IMR-90 (cell line): ENCODE data around the gene ADGRG1. TPM values are rescaled to one million over a fixed set of nuclear protein-coding genes. Genes with fewer than 3 reads are reported as not detected.
A peak's percentile ranks its signal among the peaks of the same experiment; 100 is the strongest.

Source experiments
- ATAC-seq: fragments of 200-7000 bp; cut with Tn5 transposase; 2 replicates; pipeline ENCODE4 v1.9.1; 2020; ENCODE audit warnings: low read depth, mild to moderate bottlenecking, moderate library complexity
- BruUV-seq: library from RNA; stranded (reverse); fragments of 400-500 nt; replicated peaks from 2 replicates; lab custom pipeline; 2021; lab: Mats Ljungman, UMichigan
- CTCF ChIA-PET: fragments of 300-600 bp; formaldehyde crosslinking; extraction: SDS; loops from one replicate; lab custom pipeline; 2021; ENCODE audit warnings: antibody characterized with exemption; lab: Yijun Ruan, JAX
- POLR2A ChIA-PET: fragments of 300-600 bp; sonication (Branson Sonifier 250); formaldehyde crosslinking; loops from one replicate; lab custom pipeline; 2022; ENCODE audit warnings: antibody characterized with exemption; ENCODE audit not compliant: unreplicated experiment; lab: Charles Lee
- DNase-seq: peaks from one replicate; pipeline ENCODE4 v3.0.0; 2013
- H2AFZ ChIP-seq: replicated peaks from 2 replicates; pipeline ENCODE3; 2013; ENCODE audit warnings: low read length, mild to moderate bottlenecking; ENCODE audit not compliant: poor library complexity
- H2AK5ac ChIP-seq: 2 replicates; pipeline ENCODE4 v1.6.1; 2013; ENCODE audit warnings: low read depth, low read length, inconsistent platforms
- H2AK9ac ChIP-seq: replicated peaks from 2 replicates; pipeline ENCODE3; 2013; ENCODE audit warnings: mild to moderate bottlenecking, low read depth, low read length, moderate library complexity; ENCODE audit not compliant: poor library complexity
- H2BK120ac ChIP-seq: 2 replicates; pipeline ENCODE4 v1.6.1; 2013; ENCODE audit warnings: low read depth, low read length, inconsistent platforms
- H2BK15ac ChIP-seq: 3 replicates; pipeline ENCODE4 v1.6.1; 2013; ENCODE audit warnings: low read depth, low read length, inconsistent platforms
- H2BK20ac ChIP-seq: 2 replicates; pipeline ENCODE4 v1.6.1; 2013; ENCODE audit warnings: low read depth, mild to moderate bottlenecking, inconsistent platforms, low read length, moderate library complexity
- H2BK5ac ChIP-seq: 2 replicates; pipeline ENCODE4 v1.6.1; 2013; ENCODE audit warnings: mild to moderate bottlenecking, low read depth, low read length, inconsistent platforms; ENCODE audit not compliant: poor library complexity, severe bottlenecking
- H3K14ac ChIP-seq: replicated peaks from 2 replicates; pipeline ENCODE4 v1.6.1; 2013; ENCODE audit warnings: low read depth, low read length, inconsistent platforms
- H3K18ac ChIP-seq: 2 replicates; pipeline ENCODE4 v1.6.1; 2013; ENCODE audit warnings: low read depth, low read length, control low read depth
- H3K23ac ChIP-seq: 2 replicates; pipeline ENCODE4 v1.6.1; 2013; ENCODE audit warnings: low read depth, low read length, inconsistent platforms
- H3K27ac ChIP-seq: 2 replicates; pipeline ENCODE4 v1.5.1; 2013; ENCODE audit warnings: mild to moderate bottlenecking, control low read depth, low read length; ENCODE audit not compliant: insufficient read depth
- H3K27me3 ChIP-seq: 2 replicates; pipeline ENCODE4 v1.6.1; 2013; ENCODE audit warnings: low read length; ENCODE audit not compliant: control insufficient read depth, insufficient read depth
- H3K36me3 ChIP-seq: 2 replicates; pipeline ENCODE4 v1.6.1; 2013; ENCODE audit warnings: low read length, mixed read lengths; ENCODE audit not compliant: control insufficient read depth, insufficient read depth
- H3K4ac ChIP-seq: 2 replicates; pipeline ENCODE4 v1.6.1; 2013; ENCODE audit warnings: low read depth, low read length, inconsistent platforms
- H3K4me1 ChIP-seq: 2 replicates; pipeline ENCODE4 v1.6.1; 2013; ENCODE audit warnings: low read length, mixed read lengths; ENCODE audit not compliant: control insufficient read depth, insufficient read depth
- H3K4me2 ChIP-seq: 2 replicates; pipeline ENCODE4 v1.6.1; 2013; ENCODE audit warnings: low read depth, mild to moderate bottlenecking, control low read depth, low read length, moderate library complexity
- H3K4me3 ChIP-seq: 2 replicates; pipeline ENCODE4 v1.5.1; 2013; ENCODE audit warnings: low read depth, mild to moderate bottlenecking, control low read depth, low read length, moderate library complexity; ENCODE audit not compliant: insufficient read depth
- H3K56ac ChIP-seq: 2 replicates; pipeline ENCODE4 v1.6.1; 2013; ENCODE audit warnings: low read length, inconsistent platforms; ENCODE audit not compliant: insufficient read depth; ENCODE audit errors: extremely low read depth
- H3K79me1 ChIP-seq, 2 experiments: 2 replicates each; pipeline ENCODE4 v1.6.1; 2013; ENCODE audit warnings: low read length in 2 of 2, inconsistent platforms in 1 of 2, low read depth in 1 of 2
- H3K9ac ChIP-seq: 2 replicates; pipeline ENCODE4 v1.6.1; 2013; ENCODE audit warnings: low read depth, low read length, control low read depth
- H3K9me1 ChIP-seq: 2 replicates; pipeline ENCODE4 v1.6.1; 2013; ENCODE audit warnings: low read length, inconsistent platforms; ENCODE audit not compliant: insufficient read depth
- H3K9me3 ChIP-seq: 2 replicates; pipeline ENCODE4 v1.6.1; 2013; ENCODE audit warnings: low read length; ENCODE audit not compliant: control insufficient read depth, insufficient read depth
- H4K20me1 ChIP-seq: 2 replicates; pipeline ENCODE4 v1.6.1; 2013; ENCODE audit warnings: low read length, inconsistent platforms; ENCODE audit not compliant: insufficient read depth
- H4K5ac ChIP-seq: 2 replicates; pipeline ENCODE4 v1.6.1; 2013; ENCODE audit warnings: mild to moderate bottlenecking, low read depth, low read length, control low read depth
- H4K8ac ChIP-seq, 2 experiments: 2 replicates each; pipeline ENCODE4 v1.6.1; 2013; ENCODE audit warnings: low read depth in 2 of 2, low read length in 2 of 2, control low read depth in 1 of 2, inconsistent platforms in 1 of 2
- H4K91ac ChIP-seq: 2 replicates; pipeline ENCODE4 v1.6.1; 2013; ENCODE audit warnings: low read depth, low read length, inconsistent platforms; ENCODE audit not compliant: insufficient read depth
- CEBPB ChIP-seq: IDR thresholded peaks from 2 replicates; pipeline ENCODE4 v1.6.1; 2012; ENCODE audit warnings: low read depth, low read length, improper control_type of control experiment
- CHD1 ChIP-seq: IDR thresholded peaks from 2 replicates; pipeline ENCODE4 v1.6.1; 2012; ENCODE audit warnings: low read depth, low read length, improper control_type of control experiment
- FOS ChIP-seq: fragments of 150-350 bp; IDR thresholded peaks from 2 replicates; pipeline ENCODE4 v1.6.1; 2016; ENCODE audit warnings: low read depth, low read length
- MAFK ChIP-seq: IDR thresholded peaks from 2 replicates; pipeline ENCODE4 v1.6.1; 2012; ENCODE audit warnings: low read depth, low read length, improper control_type of control experiment
- MAZ ChIP-seq: IDR thresholded peaks from 2 replicates; pipeline ENCODE4 v1.6.1; 2012; ENCODE audit warnings: low read depth, mild to moderate bottlenecking, low read length, improper control_type of control experiment, moderate library complexity, borderline replicate concordance
- MXI1 ChIP-seq: IDR thresholded peaks from 2 replicates; pipeline ENCODE4 v1.6.1; 2012; ENCODE audit warnings: low read depth, mild to moderate bottlenecking, low read length, moderate library complexity, borderline replicate concordance
- NFE2L2 ChIP-seq: fragments of 150-350 bp; IDR thresholded peaks from 2 replicates; pipeline ENCODE4 v1.6.1; 2016; ENCODE audit warnings: low read depth, mild to moderate bottlenecking, low read length
- POLR2A ChIP-seq: IDR thresholded peaks from 2 replicates; pipeline ENCODE4 v1.6.1; 2012; ENCODE audit warnings: mild to moderate bottlenecking, low read depth, low read length
- RAD21 ChIP-seq: IDR thresholded peaks from 2 replicates; pipeline ENCODE4 v1.6.1; 2012; ENCODE audit warnings: low read length, improper control_type of control experiment
- RFX5 ChIP-seq: IDR thresholded peaks from 2 replicates; pipeline ENCODE4 v1.8.0; 2012; ENCODE audit warnings: low read depth, mild to moderate bottlenecking, low read length, moderate library complexity
- SMC3 ChIP-seq: fragments of 150-350 bp; IDR thresholded peaks from 2 replicates; pipeline ENCODE4 v1.6.1; 2016; ENCODE audit warnings: low read depth, mild to moderate bottlenecking, antibody characterized with exemption, low read length, moderate library complexity
- WGBS, 2 experiments: methylation state at CpG; one replicate each; pipeline versions ENCODE4 v1.1.5 to v1.1.7; 2013; ENCODE audit warnings: missing lambda C conversion rate in 2 of 2; ENCODE audit not compliant: insufficient read length in 1 of 2; ENCODE audit errors: extremely low coverage in 2 of 2; 5-methylcytosine and 5-hydroxymethylcytosine counted together
- dilution Hi-C: fragments of 300-500 bp; cut with HindIII; formaldehyde crosslinking; loops from one replicate; pipeline ENCODE4 v1.14.3; 2018; ENCODE audit warnings: low sequenced_read_pairs; ENCODE audit not compliant: unreplicated experiment
- in situ Hi-C: fragments of 300-500 bp; cut with MboI; formaldehyde crosslinking; loops from 3 replicates; pipeline ENCODE4 v1.14.3; 2019; ENCODE audit warnings: low sequenced_read_pairs, inconsistent platforms, mixed read lengths
- intact Hi-C: fragments of 100-400 bp; cut with micrococcal nuclease; formaldehyde crosslinking; loops from 2 replicates; pipeline ENCODE4 v1.10.0; 2022
- polyA plus RNA-seq, 3 experiments: library from polyadenylated mRNA; depleted of rRNA; stranded (reverse); fragments of >200 nt; gene quantifications; 2 replicates each; pipeline ENCODE4 v1.2.3, GENCODE V29; 2012; ENCODE audit warnings: low replicate concordance in 1 of 3
- total RNA-seq: library from RNA; depleted of rRNA; stranded (reverse); fragments of >200 nt; gene quantifications from 2 replicates; pipeline ENCODE4 v1.2.3, GENCODE V29; 2012
- TF ChIP-seq, protein P1 (sequence below): conservative IDR thresholded peaks from 2 replicates; pipeline ENCODE4 v1.5.1; 2012; ENCODE audit warnings: mild to moderate bottlenecking, low read depth, low read length, improper control_type of control experiment
- TF ChIP-seq, protein P2 (sequence below): fragments of 150-350 bp; IDR thresholded peaks from 2 replicates; pipeline ENCODE4 v1.6.1; 2017; ENCODE audit warnings: mild to moderate bottlenecking, antibody characterized with exemption, low read length, low read depth
- TF ChIP-seq, protein P3 (sequence below): fragments of 150-350 bp; IDR thresholded peaks from 2 replicates; pipeline ENCODE4 v1.6.1; 2016; ENCODE audit warnings: low read depth, mild to moderate bottlenecking, low read length, moderate library complexity, borderline replicate concordance

ADGRG1 gene
- total and polyA plus RNA-seq, 2 of the 4 experiments (the other 2 are of a cell fraction), result 0.90 to 8.4 TPM

DNA sequence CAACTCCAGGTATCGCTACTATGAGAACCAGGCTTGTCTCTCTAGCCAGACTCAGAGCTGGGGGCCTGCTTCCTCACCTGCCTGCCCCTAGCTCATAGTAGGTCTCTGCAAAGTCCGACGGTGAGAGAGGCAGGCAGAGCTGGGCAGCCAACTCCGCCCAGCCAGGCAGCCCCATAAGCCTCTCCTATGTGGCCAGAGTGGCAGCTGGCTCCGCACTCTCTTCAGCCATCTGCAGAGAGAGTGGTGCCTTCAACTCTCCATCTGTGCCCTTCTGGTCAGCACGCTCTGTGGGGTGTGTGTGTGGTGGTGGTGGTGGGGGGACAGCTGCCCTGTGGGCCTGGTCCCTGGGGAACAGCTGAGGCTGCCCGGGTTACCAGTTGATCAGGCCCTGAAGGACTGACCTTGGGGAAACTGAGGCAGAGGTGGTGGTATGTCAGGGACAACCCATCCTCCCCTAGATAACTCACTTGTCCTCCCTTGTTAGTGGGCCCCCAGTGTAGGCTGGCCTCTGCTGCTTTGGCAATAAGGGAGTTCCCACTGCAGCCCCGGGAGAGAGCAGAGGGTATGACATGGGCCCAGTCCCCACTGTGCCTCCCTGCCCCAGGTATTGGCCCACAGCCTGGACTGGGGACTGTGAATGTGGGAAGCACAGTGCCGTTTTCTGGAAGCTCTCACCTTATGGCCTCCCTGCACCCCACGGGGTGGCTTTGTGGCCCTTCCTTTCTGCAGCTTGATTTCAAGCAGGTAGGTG lies 1.8 kb upstream of the ADGRG1 start:
- H4K5ac ChIP-seq, result no peak overlapping the region
- no peak overlapping the region for H3K56ac ChIP-seq
- no peaks in the 10 kb centered on the region; the same call in 1 of the 2 replicates for H4K20me1 ChIP-seq
- WGBS, 2 experiments, result 80% methylated on average over 1 of the region's 10 CpGs; no CpG with 5 or more reads in 1 of the 2 experiments
- H2BK20ac ChIP-seq, result no peak overlapping the region
- peak overlapping the region; percentile 26 for H2AFZ ChIP-seq
- POLR2A ChIA-PET, result no interaction called here
- in situ Hi-C loops, result no loop called here
- H3K79me1 ChIP-seq, result peaks cover 0 to 5% of the 10 kb centered on the region in 2 experiments; a peak in 1 of 4 replicates
- no peak overlapping the region for H3K14ac ChIP-seq
- H3K4me2 ChIP-seq, result no peak overlapping the region
- no peak overlapping the region for H3K27ac ChIP-seq
- no peak overlapping the region for H2BK15ac ChIP-seq
- peak overlapping the region; percentile 49 for H2AK5ac ChIP-seq
- CTCF ChIA-PET, result interaction anchor here (0.8 to 2.3 kb wide), 4 partner anchors 10 to 110 kb away, joined by 3 to 8 read pairs (median 4); no protein-coding TSS in a partner anchor
- H3K36me3 ChIP-seq, result no peaks in the 10 kb centered on the region
- H3K4ac ChIP-seq, result no peak overlapping the region; the same call in 1 of the 2 replicates
- dilution Hi-C loops, result no loop called here
- peaks cover 32% of the 10 kb centered on the region for H3K4me1 ChIP-seq
- peak overlapping the region; percentile 47 for H2AK9ac ChIP-seq
- H3K9me1 ChIP-seq, result peaks cover 9% of the 10 kb centered on the region
- H3K9ac ChIP-seq, result no peak overlapping the region
- no peak overlapping the region for H4K8ac ChIP-seq
- intact Hi-C loops, result loop anchor here (1.0 kb wide), 1 partner anchor 15 kb away; no protein-coding TSS in a partner anchor
- no peak overlapping the region; the same call in 1 of the 2 replicates for H4K91ac ChIP-seq
- no peaks in the 10 kb centered on the region for H3K27me3 ChIP-seq
- H3K9me3 ChIP-seq, result no peaks in the 10 kb centered on the region
- H3K18ac ChIP-seq, result no peak overlapping the region
- peak overlapping the region; percentile 4; the same call in 1 of the 2 replicates for H2BK120ac ChIP-seq
- ATAC-seq (no peak), DNase-seq (no peak)
- H3K4me3 ChIP-seq, result no peak overlapping the region
- no peak overlapping the region for H2BK5ac ChIP-seq
- H3K23ac ChIP-seq, result no peak overlapping the region
- no TSS peak for BruUV-seq
- TF ChIP-seq POLR2A (no peak), RFX5 (no peak), RAD21 (no peak), MAFK (no peak), MXI1 (no peak), MAZ (no peak), CEBPB (no peak), FOS (no peak), CHD1 (no peak), NFE2L2 (no peak), SMC3 (no peak)
- TF ChIP-seq, protein P1, sequence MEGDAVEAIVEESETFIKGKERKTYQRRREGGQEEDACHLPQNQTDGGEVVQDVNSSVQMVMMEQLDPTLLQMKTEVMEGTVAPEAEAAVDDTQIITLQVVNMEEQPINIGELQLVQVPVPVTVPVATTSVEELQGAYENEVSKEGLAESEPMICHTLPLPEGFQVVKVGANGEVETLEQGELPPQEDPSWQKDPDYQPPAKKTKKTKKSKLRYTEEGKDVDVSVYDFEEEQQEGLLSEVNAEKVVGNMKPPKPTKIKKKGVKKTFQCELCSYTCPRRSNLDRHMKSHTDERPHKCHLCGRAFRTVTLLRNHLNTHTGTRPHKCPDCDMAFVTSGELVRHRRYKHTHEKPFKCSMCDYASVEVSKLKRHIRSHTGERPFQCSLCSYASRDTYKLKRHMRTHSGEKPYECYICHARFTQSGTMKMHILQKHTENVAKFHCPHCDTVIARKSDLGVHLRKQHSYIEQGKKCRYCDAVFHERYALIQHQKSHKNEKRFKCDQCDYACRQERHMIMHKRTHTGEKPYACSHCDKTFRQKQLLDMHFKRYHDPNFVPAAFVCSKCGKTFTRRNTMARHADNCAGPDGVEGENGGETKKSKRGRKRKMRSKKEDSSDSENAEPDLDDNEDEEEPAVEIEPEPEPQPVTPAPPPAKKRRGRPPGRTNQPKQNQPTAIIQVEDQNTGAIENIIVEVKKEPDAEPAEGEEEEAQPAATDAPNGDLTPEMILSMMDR, result no peak
- TF ChIP-seq, protein P2, sequence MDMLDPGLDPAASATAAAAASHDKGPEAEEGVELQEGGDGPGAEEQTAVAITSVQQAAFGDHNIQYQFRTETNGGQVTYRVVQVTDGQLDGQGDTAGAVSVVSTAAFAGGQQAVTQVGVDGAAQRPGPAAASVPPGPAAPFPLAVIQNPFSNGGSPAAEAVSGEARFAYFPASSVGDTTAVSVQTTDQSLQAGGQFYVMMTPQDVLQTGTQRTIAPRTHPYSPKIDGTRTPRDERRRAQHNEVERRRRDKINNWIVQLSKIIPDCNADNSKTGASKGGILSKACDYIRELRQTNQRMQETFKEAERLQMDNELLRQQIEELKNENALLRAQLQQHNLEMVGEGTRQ, result no peak
- TF ChIP-seq, protein P3, sequence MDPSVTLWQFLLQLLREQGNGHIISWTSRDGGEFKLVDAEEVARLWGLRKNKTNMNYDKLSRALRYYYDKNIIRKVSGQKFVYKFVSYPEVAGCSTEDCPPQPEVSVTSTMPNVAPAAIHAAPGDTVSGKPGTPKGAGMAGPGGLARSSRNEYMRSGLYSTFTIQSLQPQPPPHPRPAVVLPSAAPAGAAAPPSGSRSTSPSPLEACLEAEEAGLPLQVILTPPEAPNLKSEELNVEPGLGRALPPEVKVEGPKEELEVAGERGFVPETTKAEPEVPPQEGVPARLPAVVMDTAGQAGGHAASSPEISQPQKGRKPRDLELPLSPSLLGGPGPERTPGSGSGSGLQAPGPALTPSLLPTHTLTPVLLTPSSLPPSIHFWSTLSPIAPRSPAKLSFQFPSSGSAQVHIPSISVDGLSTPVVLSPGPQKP, result no peak
